OCI-LY7 (cell line): ENCODE measurements around the gene ERGIC1. TPM values are rescaled to one million over a fixed set of nuclear protein-coding genes. Genes with fewer than 3 reads are reported as not detected.

ENCODE experiments used
- BruUV-seq: library from RNA; stranded (reverse); fragments of 400-500 nt; replicated peaks from 2 replicates; lab custom pipeline; 2021; lab: Mats Ljungman, UMichigan
- CTCF ChIA-PET: fragments of 300-600 bp; sonication (Branson Sonifier 250); formaldehyde crosslinking; loops from one replicate; lab custom pipeline; 2022; ENCODE audit warnings: antibody characterized with exemption; ENCODE audit not compliant: unreplicated experiment; lab: Charles Lee
- POLR2A ChIA-PET: fragments of 300-600 bp; sonication (Branson Sonifier 250); formaldehyde crosslinking; loops from one replicate; lab custom pipeline; 2022; ENCODE audit warnings: antibody characterized with exemption; lab: Charles Lee
- DNase-seq: peaks from one replicate; pipeline ENCODE4 v3.0.0-alpha.2; 2015; ENCODE audit warnings: low spot score
- H2AFZ ChIP-seq: fragments of 200-600 bp; sonication (generic), shearing (Covaris generic); 2 replicates; pipeline ENCODE4 v1.6.1; 2014; ENCODE audit warnings: mild to moderate bottlenecking, antibody characterized with exemption, low read length, moderate library complexity
- H3K27ac ChIP-seq: fragments of 200-600 bp; sonication (generic); 2 replicates; pipeline ENCODE4 v1.5.1; 2014; ENCODE audit warnings: mixed run types, low read depth, mild to moderate bottlenecking, moderate library complexity, low read length, inconsistent platforms; ENCODE audit not compliant: poor library complexity, severe bottlenecking
- H3K36me3 ChIP-seq: fragments of 200-600 bp; sonication (generic); 2 replicates; pipeline ENCODE4 v1.6.1; 2014; ENCODE audit warnings: mild to moderate bottlenecking, antibody characterized with exemption, low read length, moderate library complexity, mixed read lengths; ENCODE audit not compliant: insufficient read depth
- H3K4me1 ChIP-seq: fragments of 200-600 bp; sonication (generic); 2 replicates; pipeline ENCODE4 v1.5.1; 2014; ENCODE audit warnings: mild to moderate bottlenecking, low read length; ENCODE audit not compliant: insufficient read depth, poor library complexity, severe bottlenecking
- H3K4me2 ChIP-seq: fragments of 200-600 bp; sonication (generic); 2 replicates; pipeline ENCODE4 v1.6.1; 2014; ENCODE audit warnings: mild to moderate bottlenecking, low read length
- H3K4me3 ChIP-seq: fragments of 200-600 bp; sonication (generic); 2 replicates; pipeline ENCODE4 v1.5.1; 2014; ENCODE audit warnings: mild to moderate bottlenecking, low read depth, low read length; ENCODE audit not compliant: poor library complexity, severe bottlenecking
- H3K79me2 ChIP-seq: fragments of 200-600 bp; sonication (generic); 2 replicates; pipeline ENCODE4 v1.6.1; 2016; ENCODE audit warnings: low read depth, mild to moderate bottlenecking, low read length, moderate library complexity, mixed read lengths; ENCODE audit not compliant: insufficient read depth
- H3K9me2 ChIP-seq: fragments of 200-600 bp; sonication (generic); 2 replicates; pipeline ENCODE4 v1.6.1; 2016; ENCODE audit warnings: mild to moderate bottlenecking, low read length, mixed read lengths; ENCODE audit not compliant: insufficient read depth
- H3K9me3 ChIP-seq: fragments of 200-600 bp; sonication (generic); 2 replicates; pipeline ENCODE4 v1.6.1; 2014; ENCODE audit warnings: mild to moderate bottlenecking, mixed run types, low read length, mixed read lengths
- H4K20me1 ChIP-seq: fragments of 200-600 bp; sonication (generic); 2 replicates; pipeline ENCODE4 v1.6.1; 2014; ENCODE audit warnings: mild to moderate bottlenecking, antibody characterized with exemption, low read length, moderate library complexity, mixed read lengths; ENCODE audit not compliant: insufficient read depth
- CTCF ChIP-seq: fragments of 200-600 bp; sonication (generic); conservative IDR thresholded peaks from 2 replicates; pipeline ENCODE4 v1.5.1; 2014; ENCODE audit warnings: mild to moderate bottlenecking, antibody characterized with exemption, low read length, moderate library complexity, mixed read lengths
- EZH2phosphoT487 ChIP-seq: fragments of 200-600 bp; sonication (generic); IDR thresholded peaks from 2 replicates; pipeline ENCODE4 v1.6.1; 2018; ENCODE audit warnings: low read depth, borderline replicate concordance, mild to moderate bottlenecking, mixed run types, antibody characterized with exemption, low read length, moderate library complexity, mixed read lengths
- intact Hi-C: fragments of 100-400 bp; cut with micrococcal nuclease; formaldehyde crosslinking; loops from one replicate; pipeline ENCODE4 v1.10.0; 2022; ENCODE audit not compliant: unreplicated experiment
- total RNA-seq, 2 experiments: library from RNA; depleted of rRNA in 1 of 2; stranded (reverse); fragments of >200 nt in 1 of 2; shearing (Covaris generic) in 1 of 2; gene quantifications; 2 replicates each; pipeline ENCODE4 v1.2.3, GENCODE V29; 2014 to 2022

ERGIC1 gene
- total RNA-seq, 2 experiments from 2014 or later: 125 to 178 TPM

GRCh38 chr5:172874647-172875504 lies 40.8 kb downstream of the ERGIC1 start:
- intact Hi-C loops: no loop called here
- H3K9me2 ChIP-seq: no peaks in the 10 kb centered on the region
- ChIA-PET POLR2A (interaction anchor here (1.3 to 1.4 kb wide), 2 partner anchors 10 to 45 kb away, joined by 5 read pairs; no protein-coding TSS in a partner anchor), CTCF (interaction anchor here (0.8 kb wide), 1 partner anchor 27 kb away, joined by 3 read pairs; no protein-coding TSS in a partner anchor)
- H3K79me2 ChIP-seq: peaks cover 7% of the 10 kb centered on the region; the same call in 1 of the 2 replicates
- H3K36me3 ChIP-seq: peaks cover 21% of the 10 kb centered on the region
- no peak overlapping the region for H2AFZ ChIP-seq
- no peak overlapping the region for H3K4me3 ChIP-seq
- no peak overlapping the region for H3K4me2 ChIP-seq
- H3K4me1 ChIP-seq: peaks cover 6% of the 10 kb centered on the region
- no peaks in the 10 kb centered on the region for H3K9me3 ChIP-seq
- BruUV-seq: no TSS peak
- no peak overlapping the region for H3K27ac ChIP-seq
- TF ChIP-seq CTCF: no peak
- no peak for TF ChIP-seq EZH2phosphoT487
- no peaks in the 10 kb centered on the region; the same call in 1 of the 2 replicates for H4K20me1 ChIP-seq
- DNase-seq: no peak

GRCh38 chr5:172875505-172876279 lies 41.6 kb downstream of the ERGIC1 start:
- Histone ChIP-seq H3K36me3 (peaks cover 20% of the 10 kb centered on the region), H3K4me1 (peaks cover 6% of the 10 kb centered on the region), H3K9me3 (no peaks in the 10 kb centered on the region), H3K4me3 (no peak overlapping the region), H3K79me2 (peaks cover 7% of the 10 kb centered on the region; the same call in 1 of the 2 replicates), H3K27ac (no peak overlapping the region), H2AFZ (no peak overlapping the region), H4K20me1 (no peaks in the 10 kb centered on the region; the same call in 1 of the 2 replicates), H3K4me2 (no peak overlapping the region), H3K9me2 (no peaks in the 10 kb centered on the region)
- BruUV-seq: no TSS peak
- no peak for DNase-seq
- CTCF ChIA-PET: interaction anchor here (0.8 kb wide), 1 partner anchor 27 kb away, joined by 3 read pairs; no protein-coding TSS in a partner anchor
- intact Hi-C loops: no loop called here
- TF ChIP-seq EZH2phosphoT487 (no peak), CTCF (no peak)
- POLR2A ChIA-PET: interaction anchor here (0.6 to 1.4 kb wide), 4 partner anchors 9 to 98 kb away, joined by 3 to 5 read pairs (median 4); no protein-coding TSS in a partner anchor
